ENCODE data around the gene CEP85L.

- TF ChIP-seq, protein P1, sequence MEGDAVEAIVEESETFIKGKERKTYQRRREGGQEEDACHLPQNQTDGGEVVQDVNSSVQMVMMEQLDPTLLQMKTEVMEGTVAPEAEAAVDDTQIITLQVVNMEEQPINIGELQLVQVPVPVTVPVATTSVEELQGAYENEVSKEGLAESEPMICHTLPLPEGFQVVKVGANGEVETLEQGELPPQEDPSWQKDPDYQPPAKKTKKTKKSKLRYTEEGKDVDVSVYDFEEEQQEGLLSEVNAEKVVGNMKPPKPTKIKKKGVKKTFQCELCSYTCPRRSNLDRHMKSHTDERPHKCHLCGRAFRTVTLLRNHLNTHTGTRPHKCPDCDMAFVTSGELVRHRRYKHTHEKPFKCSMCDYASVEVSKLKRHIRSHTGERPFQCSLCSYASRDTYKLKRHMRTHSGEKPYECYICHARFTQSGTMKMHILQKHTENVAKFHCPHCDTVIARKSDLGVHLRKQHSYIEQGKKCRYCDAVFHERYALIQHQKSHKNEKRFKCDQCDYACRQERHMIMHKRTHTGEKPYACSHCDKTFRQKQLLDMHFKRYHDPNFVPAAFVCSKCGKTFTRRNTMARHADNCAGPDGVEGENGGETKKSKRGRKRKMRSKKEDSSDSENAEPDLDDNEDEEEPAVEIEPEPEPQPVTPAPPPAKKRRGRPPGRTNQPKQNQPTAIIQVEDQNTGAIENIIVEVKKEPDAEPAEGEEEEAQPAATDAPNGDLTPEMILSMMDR (IDR thresholded peaks at IDR 0.05): no peak
- no peak for TF ChIP-seq EZH2phosphoT487 (IDR thresholded peaks at IDR 0.05)
Measured at GRCh38 chr6:118639054-118639964, 12.1 kb downstream of the CEP85L start.
